OCI-LY7 (cell line): ENCODE measurements around the gene H2BK1. TPM values are rescaled to one million over a fixed set of nuclear protein-coding genes. Genes with fewer than 3 reads are reported as not detected.

Source experiments
- BruUV-seq: library from RNA; stranded (reverse); fragments of 400-500 nt; replicated peaks from 2 replicates; lab custom pipeline; 2021; lab: Mats Ljungman, UMichigan
- CTCF ChIA-PET: fragments of 300-600 bp; sonication (Branson Sonifier 250); formaldehyde crosslinking; loops from one replicate; lab custom pipeline; 2022; ENCODE audit warnings: antibody characterized with exemption; ENCODE audit not compliant: unreplicated experiment; lab: Charles Lee
- POLR2A ChIA-PET: fragments of 300-600 bp; sonication (Branson Sonifier 250); formaldehyde crosslinking; loops from one replicate; lab custom pipeline; 2022; ENCODE audit warnings: antibody characterized with exemption; lab: Charles Lee
- DNase-seq: peaks from one replicate; pipeline ENCODE4 v3.0.0-alpha.2; 2015; ENCODE audit warnings: low spot score
- H2AFZ ChIP-seq: fragments of 200-600 bp; sonication (generic), shearing (Covaris generic); 2 replicates; pipeline ENCODE4 v1.6.1; 2014; ENCODE audit warnings: mild to moderate bottlenecking, antibody characterized with exemption, low read length, moderate library complexity
- H3K27ac ChIP-seq: fragments of 200-600 bp; sonication (generic); 2 replicates; pipeline ENCODE4 v1.5.1; 2014; ENCODE audit warnings: mixed run types, low read depth, mild to moderate bottlenecking, moderate library complexity, low read length, inconsistent platforms; ENCODE audit not compliant: poor library complexity, severe bottlenecking
- H3K36me3 ChIP-seq: fragments of 200-600 bp; sonication (generic); 2 replicates; pipeline ENCODE4 v1.6.1; 2014; ENCODE audit warnings: mild to moderate bottlenecking, antibody characterized with exemption, low read length, moderate library complexity, mixed read lengths; ENCODE audit not compliant: insufficient read depth
- H3K4me1 ChIP-seq: fragments of 200-600 bp; sonication (generic); 2 replicates; pipeline ENCODE4 v1.5.1; 2014; ENCODE audit warnings: mild to moderate bottlenecking, low read length; ENCODE audit not compliant: insufficient read depth, poor library complexity, severe bottlenecking
- H3K4me2 ChIP-seq: fragments of 200-600 bp; sonication (generic); 2 replicates; pipeline ENCODE4 v1.6.1; 2014; ENCODE audit warnings: mild to moderate bottlenecking, low read length
- H3K4me3 ChIP-seq: fragments of 200-600 bp; sonication (generic); 2 replicates; pipeline ENCODE4 v1.5.1; 2014; ENCODE audit warnings: mild to moderate bottlenecking, low read depth, low read length; ENCODE audit not compliant: poor library complexity, severe bottlenecking
- H3K79me2 ChIP-seq: fragments of 200-600 bp; sonication (generic); 2 replicates; pipeline ENCODE4 v1.6.1; 2016; ENCODE audit warnings: low read depth, mild to moderate bottlenecking, low read length, moderate library complexity, mixed read lengths; ENCODE audit not compliant: insufficient read depth
- H3K9me2 ChIP-seq: fragments of 200-600 bp; sonication (generic); 2 replicates; pipeline ENCODE4 v1.6.1; 2016; ENCODE audit warnings: mild to moderate bottlenecking, low read length, mixed read lengths; ENCODE audit not compliant: insufficient read depth
- H3K9me3 ChIP-seq: fragments of 200-600 bp; sonication (generic); 2 replicates; pipeline ENCODE4 v1.6.1; 2014; ENCODE audit warnings: mild to moderate bottlenecking, mixed run types, low read length, mixed read lengths
- H4K20me1 ChIP-seq: fragments of 200-600 bp; sonication (generic); 2 replicates; pipeline ENCODE4 v1.6.1; 2014; ENCODE audit warnings: mild to moderate bottlenecking, antibody characterized with exemption, low read length, moderate library complexity, mixed read lengths; ENCODE audit not compliant: insufficient read depth
- EZH2phosphoT487 ChIP-seq: fragments of 200-600 bp; sonication (generic); IDR thresholded peaks from 2 replicates; pipeline ENCODE4 v1.6.1; 2018; ENCODE audit warnings: low read depth, borderline replicate concordance, mild to moderate bottlenecking, mixed run types, antibody characterized with exemption, low read length, moderate library complexity, mixed read lengths
- intact Hi-C: fragments of 100-400 bp; cut with micrococcal nuclease; formaldehyde crosslinking; loops from one replicate; pipeline ENCODE4 v1.10.0; 2022; ENCODE audit not compliant: unreplicated experiment
- total RNA-seq, 2 experiments: library from RNA; depleted of rRNA in 1 of 2; stranded (reverse); fragments of >200 nt in 1 of 2; shearing (Covaris generic) in 1 of 2; gene quantifications; 2 replicates each; pipeline ENCODE4 v1.2.3, GENCODE V29; 2014 to 2022
- TF ChIP-seq, protein P1 (sequence below): fragments of 200-600 bp; sonication (generic); conservative IDR thresholded peaks from 2 replicates; pipeline ENCODE4 v1.5.1; 2014; ENCODE audit warnings: mild to moderate bottlenecking, antibody characterized with exemption, low read length, moderate library complexity, mixed read lengths

The H2BK1 gene
- total RNA-seq, 2 experiments from 2014 or later, result not detected

DNA sequence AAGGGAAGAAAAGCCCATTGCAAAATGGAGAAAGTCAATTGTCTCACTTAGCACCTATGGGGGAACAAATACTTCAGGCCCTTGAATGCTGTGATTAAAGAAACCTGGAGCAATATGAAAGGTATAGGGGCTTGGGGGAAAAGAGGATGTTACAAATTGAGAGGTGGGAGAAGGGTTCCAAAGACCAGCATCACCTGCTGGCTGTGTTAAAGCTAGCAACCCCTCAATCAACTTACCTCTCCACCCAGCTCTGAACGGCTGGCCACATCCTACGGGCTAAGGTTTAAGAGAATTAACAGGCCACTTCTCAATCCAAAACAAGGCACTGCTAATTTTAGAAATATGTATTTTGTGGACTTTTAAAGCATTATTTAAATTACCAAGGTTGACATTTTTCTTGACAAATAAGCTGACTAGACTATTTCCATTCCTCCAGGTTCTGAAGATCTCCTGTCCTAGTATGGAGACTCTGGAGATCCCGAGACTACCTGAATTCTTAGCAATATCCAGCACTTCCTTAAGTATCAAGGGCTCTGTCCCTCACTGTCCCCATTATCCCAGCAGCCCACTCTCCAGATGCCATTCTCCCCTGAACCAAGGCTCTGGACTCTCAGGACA is 976 bp upstream of the H2BK1 start:
- no peak for DNase-seq
- ChIA-PET CTCF (no interaction called here), POLR2A (no interaction called here)
- no peak overlapping the region for H3K4me3 ChIP-seq
- no TSS peak for BruUV-seq
- H3K9me3 ChIP-seq, result no peaks in the 10 kb centered on the region
- H3K27ac ChIP-seq, result no peak overlapping the region
- H3K9me2 ChIP-seq, result no peaks in the 10 kb centered on the region
- no peak overlapping the region for H2AFZ ChIP-seq
- TF ChIP-seq EZH2phosphoT487, result no peak
- H3K4me2 ChIP-seq, result no peak overlapping the region
- peaks cover 46% of the 10 kb centered on the region for H3K36me3 ChIP-seq
- no peaks in the 10 kb centered on the region for H3K4me1 ChIP-seq
- H4K20me1 ChIP-seq, result no peaks in the 10 kb centered on the region
- intact Hi-C loops, result no loop called here
- no peaks in the 10 kb centered on the region for H3K79me2 ChIP-seq

DNA sequence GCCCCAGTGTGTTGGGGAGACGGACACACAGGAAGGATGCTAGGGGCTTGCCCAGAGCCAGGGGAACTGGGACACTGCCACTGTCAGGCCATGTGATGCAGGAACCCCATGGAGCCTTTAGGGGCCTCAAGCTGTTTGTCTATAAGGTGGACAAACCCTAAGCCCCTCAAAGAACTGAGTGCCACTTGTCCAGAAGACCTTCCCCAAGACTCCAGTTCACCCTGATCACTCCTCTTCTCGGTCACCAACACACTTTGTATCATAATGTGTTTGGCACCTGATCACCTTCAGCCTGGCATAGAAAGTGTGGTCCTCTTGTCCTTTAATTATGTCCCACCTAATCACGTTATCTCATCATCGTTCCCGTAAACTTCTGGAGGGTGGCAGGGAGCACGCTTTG is 700 bp downstream of the H2BK1 start:
- Histone ChIP-seq H3K4me1 (no peaks in the 10 kb centered on the region), H3K9me2 (no peaks in the 10 kb centered on the region), H2AFZ (no peak overlapping the region), H4K20me1 (no peaks in the 10 kb centered on the region), H3K36me3 (peaks cover 29% of the 10 kb centered on the region), H3K79me2 (no peaks in the 10 kb centered on the region), H3K4me2 (no peak overlapping the region), H3K27ac (no peak overlapping the region), H3K4me3 (no peak overlapping the region), H3K9me3 (no peaks in the 10 kb centered on the region)
- TF ChIP-seq, protein P1, sequence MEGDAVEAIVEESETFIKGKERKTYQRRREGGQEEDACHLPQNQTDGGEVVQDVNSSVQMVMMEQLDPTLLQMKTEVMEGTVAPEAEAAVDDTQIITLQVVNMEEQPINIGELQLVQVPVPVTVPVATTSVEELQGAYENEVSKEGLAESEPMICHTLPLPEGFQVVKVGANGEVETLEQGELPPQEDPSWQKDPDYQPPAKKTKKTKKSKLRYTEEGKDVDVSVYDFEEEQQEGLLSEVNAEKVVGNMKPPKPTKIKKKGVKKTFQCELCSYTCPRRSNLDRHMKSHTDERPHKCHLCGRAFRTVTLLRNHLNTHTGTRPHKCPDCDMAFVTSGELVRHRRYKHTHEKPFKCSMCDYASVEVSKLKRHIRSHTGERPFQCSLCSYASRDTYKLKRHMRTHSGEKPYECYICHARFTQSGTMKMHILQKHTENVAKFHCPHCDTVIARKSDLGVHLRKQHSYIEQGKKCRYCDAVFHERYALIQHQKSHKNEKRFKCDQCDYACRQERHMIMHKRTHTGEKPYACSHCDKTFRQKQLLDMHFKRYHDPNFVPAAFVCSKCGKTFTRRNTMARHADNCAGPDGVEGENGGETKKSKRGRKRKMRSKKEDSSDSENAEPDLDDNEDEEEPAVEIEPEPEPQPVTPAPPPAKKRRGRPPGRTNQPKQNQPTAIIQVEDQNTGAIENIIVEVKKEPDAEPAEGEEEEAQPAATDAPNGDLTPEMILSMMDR, result no peak
- TF ChIP-seq EZH2phosphoT487, result no peak
- BruUV-seq, result no TSS peak
- CTCF ChIA-PET, result no interaction called here
- no peak for DNase-seq
- intact Hi-C loops, result no loop called here
- POLR2A ChIA-PET, result interaction anchor here (0.6 kb wide), 1 partner anchor 129 kb away, joined by 3 read pairs; the partner anchor contains the start of gene FASTK

DNA sequence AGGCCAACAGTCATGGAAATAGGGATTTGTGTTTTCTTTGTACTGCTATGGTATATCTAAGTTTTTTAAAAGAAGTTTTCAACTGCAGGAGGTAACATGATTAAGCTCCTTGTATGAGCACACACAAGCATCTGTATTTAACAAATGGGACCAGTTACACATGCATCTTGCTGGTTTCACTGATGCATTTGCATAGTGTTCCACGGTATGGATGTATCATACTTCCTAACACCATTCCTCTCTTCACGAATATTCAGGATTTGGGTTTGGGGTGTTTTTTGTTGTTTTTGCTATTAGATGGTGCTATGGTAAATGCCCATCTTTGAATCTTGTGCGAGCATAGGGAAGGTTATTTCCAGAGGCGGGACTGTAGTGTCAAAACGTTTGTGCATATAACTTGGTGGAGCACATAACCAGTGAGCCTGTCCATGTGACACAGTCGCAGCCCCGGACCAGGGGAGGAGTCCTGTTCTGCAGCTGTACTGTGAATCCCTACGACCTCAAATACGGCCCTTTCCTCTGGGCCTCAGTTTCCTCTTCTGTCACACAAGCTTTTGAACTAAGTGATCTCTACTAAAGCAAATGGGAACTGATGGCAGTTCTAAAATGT is 1.9 kb downstream of the H2BK1 start:
- no peak for DNase-seq
- H4K20me1 ChIP-seq, result no peaks in the 10 kb centered on the region
- intact Hi-C loops, result no loop called here
- BruUV-seq, result no TSS peak
- no peak overlapping the region for H3K4me3 ChIP-seq
- TF ChIP-seq, protein P1, result no peak
- TF ChIP-seq EZH2phosphoT487, result no peak
- no peak overlapping the region for H2AFZ ChIP-seq
- no peaks in the 10 kb centered on the region for H3K4me1 ChIP-seq
- peaks cover 17% of the 10 kb centered on the region for H3K36me3 ChIP-seq
- H3K9me3 ChIP-seq, result no peaks in the 10 kb centered on the region
- no peak overlapping the region for H3K27ac ChIP-seq
- ChIA-PET CTCF (no interaction called here), POLR2A (no interaction called here)
- H3K9me2 ChIP-seq, result no peaks in the 10 kb centered on the region
- no peak overlapping the region for H3K4me2 ChIP-seq
- H3K79me2 ChIP-seq, result no peaks in the 10 kb centered on the region
